Vagina (tissue), 2 donors: Measurements from ENCODE around the gene CCNL1.

Experiments used
- POLR2A ChIP-seq, 2 donors: fragments of 450-650 bp; IDR thresholded peaks; one replicate each; pipeline ENCODE4 v1.6.1; 2017; ENCODE audit warnings: antibody characterized with exemption in 2 of 2, mild to moderate bottlenecking in 2 of 2, moderate library complexity in 2 of 2
- POLR2AphosphoS5 ChIP-seq, 2 donors: sonication (generic); formaldehyde crosslinking; IDR thresholded peaks; one replicate each; pipeline ENCODE4 v1.9.0; 2017; ENCODE audit warnings: antibody characterized with exemption in 2 of 2, mild to moderate bottlenecking in 2 of 2, low read depth in 1 of 2; ENCODE audit not compliant: insufficient read depth in 1 of 2
- TF ChIP-seq, protein P1 (sequence below), 3 experiments: fragments of 450-650 bp in 2 of 3; fragments of 200-600 bp in 1 of 3; sonication (generic) in 1 of 3; IDR thresholded peaks; one replicate each; pipeline ENCODE4 v1.5.1; 2017 to 2019; ENCODE audit warnings: antibody characterized with exemption in 3 of 3, mild to moderate bottlenecking in 2 of 3, moderate library complexity in 2 of 3

DNA sequence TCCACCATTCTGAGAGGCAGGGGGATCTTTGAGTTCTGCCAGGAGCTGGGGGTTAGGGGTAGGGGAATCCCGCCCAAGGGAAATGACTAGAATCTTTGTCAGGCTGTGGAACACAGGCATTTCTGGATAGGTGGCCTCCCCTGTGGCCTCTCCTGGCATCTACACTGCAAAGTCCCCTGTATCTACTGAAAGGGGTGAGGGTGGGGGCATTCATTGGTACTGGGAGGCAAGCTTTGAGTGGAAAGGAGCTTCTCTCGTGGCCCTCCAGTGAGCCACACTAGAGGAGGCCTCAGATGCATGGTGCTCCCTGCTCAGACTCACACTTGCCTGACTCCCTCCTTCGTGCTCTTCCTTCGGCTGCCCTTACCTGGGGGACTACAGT is 59.9 kb downstream of the CCNL1 start:
- TF ChIP-seq, protein P1, sequence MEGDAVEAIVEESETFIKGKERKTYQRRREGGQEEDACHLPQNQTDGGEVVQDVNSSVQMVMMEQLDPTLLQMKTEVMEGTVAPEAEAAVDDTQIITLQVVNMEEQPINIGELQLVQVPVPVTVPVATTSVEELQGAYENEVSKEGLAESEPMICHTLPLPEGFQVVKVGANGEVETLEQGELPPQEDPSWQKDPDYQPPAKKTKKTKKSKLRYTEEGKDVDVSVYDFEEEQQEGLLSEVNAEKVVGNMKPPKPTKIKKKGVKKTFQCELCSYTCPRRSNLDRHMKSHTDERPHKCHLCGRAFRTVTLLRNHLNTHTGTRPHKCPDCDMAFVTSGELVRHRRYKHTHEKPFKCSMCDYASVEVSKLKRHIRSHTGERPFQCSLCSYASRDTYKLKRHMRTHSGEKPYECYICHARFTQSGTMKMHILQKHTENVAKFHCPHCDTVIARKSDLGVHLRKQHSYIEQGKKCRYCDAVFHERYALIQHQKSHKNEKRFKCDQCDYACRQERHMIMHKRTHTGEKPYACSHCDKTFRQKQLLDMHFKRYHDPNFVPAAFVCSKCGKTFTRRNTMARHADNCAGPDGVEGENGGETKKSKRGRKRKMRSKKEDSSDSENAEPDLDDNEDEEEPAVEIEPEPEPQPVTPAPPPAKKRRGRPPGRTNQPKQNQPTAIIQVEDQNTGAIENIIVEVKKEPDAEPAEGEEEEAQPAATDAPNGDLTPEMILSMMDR (IDR thresholded peaks at IDR 0.05) = no peak
- TF ChIP-seq POLR2A (IDR thresholded peaks at IDR 0.05) (no peak), POLR2AphosphoS5 (IDR thresholded peaks at IDR 0.05; ENCODE audit: insufficient read depth in 1 of 2, low read depth in 1 of 2) (no peak)
